Measurements from ENCODE around the gene WSCD1. TPM values are rescaled to one million over a fixed set of nuclear protein-coding genes. Genes with fewer than 3 reads are reported as not detected.

WSCD1 gene
- polyA plus RNA-seq, 1 donor from 2014 or later, result 9.5 TPM

GRCh38 chr17:6084311-6085161, 14.4 kb downstream of the WSCD1 start:
- H3K9me3 ChIP-seq (ENCODE audit: low read length), result no peaks in the 10 kb centered on the region
- H3K79me2 ChIP-seq (replicated peaks; ENCODE audit: insufficient read depth, low read length), result no peaks in the 10 kb centered on the region
- TF ChIP-seq EZH2 (IDR thresholded peaks at IDR 0.05; ENCODE audit: borderline replicate concordance, insufficient read depth, low read length, poor library complexity, severe bottlenecking) (no peak), EP300 (conservative IDR thresholded peaks at IDR 0.05; ENCODE audit: poor library complexity, severe bottlenecking) (no peak), RAD21 (conservative IDR thresholded peaks at IDR 0.05) (no peak), POLR2AphosphoS5 (IDR thresholded peaks at IDR 0.05) (no peak), SMC3 (conservative IDR thresholded peaks at IDR 0.05; ENCODE audit: poor library complexity) (no peak), MXI1 (conservative IDR thresholded peaks at IDR 0.05; ENCODE audit: poor library complexity, severe bottlenecking) (no peak), CTCF (IDR thresholded peaks at IDR 0.05; ENCODE audit: poor library complexity, severe bottlenecking) (no peak), TAF1 (IDR thresholded peaks at IDR 0.05; ENCODE audit: low read depth) (no peak)
- TF ChIP-seq, protein P1, sequence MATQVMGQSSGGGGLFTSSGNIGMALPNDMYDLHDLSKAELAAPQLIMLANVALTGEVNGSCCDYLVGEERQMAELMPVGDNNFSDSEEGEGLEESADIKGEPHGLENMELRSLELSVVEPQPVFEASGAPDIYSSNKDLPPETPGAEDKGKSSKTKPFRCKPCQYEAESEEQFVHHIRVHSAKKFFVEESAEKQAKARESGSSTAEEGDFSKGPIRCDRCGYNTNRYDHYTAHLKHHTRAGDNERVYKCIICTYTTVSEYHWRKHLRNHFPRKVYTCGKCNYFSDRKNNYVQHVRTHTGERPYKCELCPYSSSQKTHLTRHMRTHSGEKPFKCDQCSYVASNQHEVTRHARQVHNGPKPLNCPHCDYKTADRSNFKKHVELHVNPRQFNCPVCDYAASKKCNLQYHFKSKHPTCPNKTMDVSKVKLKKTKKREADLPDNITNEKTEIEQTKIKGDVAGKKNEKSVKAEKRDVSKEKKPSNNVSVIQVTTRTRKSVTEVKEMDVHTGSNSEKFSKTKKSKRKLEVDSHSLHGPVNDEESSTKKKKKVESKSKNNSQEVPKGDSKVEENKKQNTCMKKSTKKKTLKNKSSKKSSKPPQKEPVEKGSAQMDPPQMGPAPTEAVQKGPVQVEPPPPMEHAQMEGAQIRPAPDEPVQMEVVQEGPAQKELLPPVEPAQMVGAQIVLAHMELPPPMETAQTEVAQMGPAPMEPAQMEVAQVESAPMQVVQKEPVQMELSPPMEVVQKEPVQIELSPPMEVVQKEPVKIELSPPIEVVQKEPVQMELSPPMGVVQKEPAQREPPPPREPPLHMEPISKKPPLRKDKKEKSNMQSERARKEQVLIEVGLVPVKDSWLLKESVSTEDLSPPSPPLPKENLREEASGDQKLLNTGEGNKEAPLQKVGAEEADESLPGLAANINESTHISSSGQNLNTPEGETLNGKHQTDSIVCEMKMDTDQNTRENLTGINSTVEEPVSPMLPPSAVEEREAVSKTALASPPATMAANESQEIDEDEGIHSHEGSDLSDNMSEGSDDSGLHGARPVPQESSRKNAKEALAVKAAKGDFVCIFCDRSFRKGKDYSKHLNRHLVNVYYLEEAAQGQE (IDR thresholded peaks at IDR 0.05; ENCODE audit: borderline replicate concordance), result no peak
- H3K27me3 ChIP-seq (ENCODE audit: insufficient read depth, low read depth, low read length), result no peaks in the 10 kb centered on the region
- no peak overlapping the region for H2AFZ ChIP-seq (ENCODE audit: low read depth, low read length)
- H3K36me3 ChIP-seq (ENCODE audit: insufficient read depth, low read length), result no peaks in the 10 kb centered on the region
- H3K9ac ChIP-seq (ENCODE audit: low read length), result no peak overlapping the region
- H3F3A ChIP-seq (ENCODE audit: insufficient read depth, low read length, poor library complexity, severe bottlenecking), result no peaks in the 10 kb centered on the region
- H3K4me3 ChIP-seq (ENCODE audit: low read length), result no peak overlapping the region
- H3K9me2 ChIP-seq (ENCODE audit: insufficient read depth, low read length), result no peaks in the 10 kb centered on the region
- no peak overlapping the region for H3K4me2 ChIP-seq (ENCODE audit: low read length)
- H4K20me1 ChIP-seq (ENCODE audit: insufficient read depth), result no peaks in the 10 kb centered on the region
- H3K27ac ChIP-seq (ENCODE audit: low read length), result no peak overlapping the region

DNA sequence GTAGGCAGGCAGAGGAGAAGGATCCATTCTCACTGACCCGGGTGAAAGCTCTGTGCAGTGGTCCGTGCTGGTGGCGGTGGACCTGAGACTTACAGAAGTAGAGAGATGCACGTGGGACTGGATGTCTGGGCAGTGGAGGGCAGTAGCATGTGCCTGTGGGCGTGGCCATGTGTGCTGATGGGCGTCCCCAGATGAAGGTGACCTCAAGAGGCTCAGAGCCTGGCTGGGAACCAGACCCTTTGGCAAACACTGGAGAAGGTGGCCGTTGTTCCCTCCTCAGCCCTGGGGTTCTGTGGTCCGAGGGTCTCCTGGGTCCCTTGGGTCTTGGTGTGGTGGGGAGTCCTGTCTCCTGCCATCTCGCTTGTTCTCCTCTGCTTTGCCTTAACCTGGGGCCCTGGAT, 15.6 kb downstream of the WSCD1 start:
- H3K79me2 ChIP-seq (replicated peaks; ENCODE audit: insufficient read depth, low read length), result no peaks in the 10 kb centered on the region
- no peak for TF ChIP-seq TAF1 (IDR thresholded peaks at IDR 0.05; ENCODE audit: low read depth)
- TF ChIP-seq CTCF (IDR thresholded peaks at IDR 0.05; ENCODE audit: poor library complexity, severe bottlenecking), result no peak
- no peak for TF ChIP-seq RAD21 (conservative IDR thresholded peaks at IDR 0.05)
- TF ChIP-seq EP300 (conservative IDR thresholded peaks at IDR 0.05; ENCODE audit: poor library complexity, severe bottlenecking), result no peak
- no peak for TF ChIP-seq SMC3 (conservative IDR thresholded peaks at IDR 0.05; ENCODE audit: poor library complexity)
- no peak for TF ChIP-seq EZH2 (IDR thresholded peaks at IDR 0.05; ENCODE audit: borderline replicate concordance, insufficient read depth, low read length, poor library complexity, severe bottlenecking)
- TF ChIP-seq, protein P1 (IDR thresholded peaks at IDR 0.05; ENCODE audit: borderline replicate concordance), result no peak
- no peak for TF ChIP-seq POLR2AphosphoS5 (IDR thresholded peaks at IDR 0.05)
- TF ChIP-seq MXI1 (conservative IDR thresholded peaks at IDR 0.05; ENCODE audit: poor library complexity, severe bottlenecking), result no peak

More for the DNA sequence above, 15.6 kb downstream of the WSCD1 start:
- Histone ChIP-seq H3K4me3 (ENCODE audit: low read length) (no peak overlapping the region), H4K20me1 (ENCODE audit: insufficient read depth) (no peaks in the 10 kb centered on the region), H3K4me2 (ENCODE audit: low read length) (no peak overlapping the region), H3K9ac (ENCODE audit: low read length) (no peak overlapping the region), H3K9me3 (ENCODE audit: low read length) (no peaks in the 10 kb centered on the region), H3K27me3 (ENCODE audit: insufficient read depth, low read depth, low read length) (no peaks in the 10 kb centered on the region), H3F3A (ENCODE audit: insufficient read depth, low read length, poor library complexity, severe bottlenecking) (no peaks in the 10 kb centered on the region), H3K36me3 (ENCODE audit: insufficient read depth, low read length) (no peaks in the 10 kb centered on the region), H3K9me2 (ENCODE audit: insufficient read depth, low read length) (no peaks in the 10 kb centered on the region), H3K27ac (ENCODE audit: low read length) (no peak overlapping the region), H2AFZ (ENCODE audit: low read depth, low read length) (no peak overlapping the region)

All from neural cell (in vitro differentiated cells).